Measurements from ENCODE around the gene PTP4A2. TPM values are rescaled to one million over a fixed set of nuclear protein-coding genes. Genes with fewer than 3 reads are reported as not detected.

Gene PTP4A2
- total and polyA plus RNA-seq, 2 of the 13 experiments (the other 11 are each of a cell fraction or from before 2014, with no cell fraction given): 173 to 225 TPM

DNA sequence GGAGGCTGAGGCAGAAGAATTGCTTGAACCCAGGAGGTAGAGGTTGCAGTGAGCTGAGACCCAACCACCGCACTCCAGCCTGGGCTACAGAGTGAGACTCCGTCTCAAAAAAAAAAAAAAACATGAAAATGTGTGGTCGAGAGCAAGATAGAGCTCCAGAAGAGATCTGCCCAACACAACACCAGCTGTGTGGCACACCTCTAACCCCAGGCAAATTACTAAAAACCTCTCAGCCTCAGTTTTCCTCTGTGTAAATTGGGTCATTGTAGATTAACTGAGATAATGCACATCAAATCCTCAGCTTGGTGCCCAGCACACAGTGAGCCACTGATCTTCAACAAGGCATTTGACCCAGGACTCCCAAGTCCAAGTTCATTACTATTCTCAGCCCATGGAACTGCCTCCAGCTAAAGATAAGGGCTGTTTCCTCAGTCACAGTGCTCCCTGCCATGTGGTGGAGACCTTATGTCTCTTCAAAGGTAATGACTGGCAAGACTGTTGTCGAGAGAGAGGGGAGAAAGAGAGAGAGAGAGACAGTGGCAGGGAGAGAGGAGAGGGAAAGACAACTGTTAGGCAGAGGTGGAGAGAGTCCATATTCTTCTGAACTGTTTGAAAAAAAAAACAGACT, 58.1 kb downstream of the PTP4A2 start (continued):
- TF ChIP-seq MEF2D (CRISPR knock-in tag; IDR thresholded peaks at IDR 0.05): no peak
- TF ChIP-seq SKI (IDR thresholded peaks at IDR 0.05; ENCODE audit: partially characterized antibody): no peak
- TF ChIP-seq ZNF768 (CRISPR knock-in tag; IDR thresholded peaks at IDR 0.05): no peak
- TF ChIP-seq PCBP2 (optimal IDR thresholded peaks at IDR 0.05; ENCODE audit: low read depth, low read length, poor library complexity, severe bottlenecking): no peak
- 0 out of 2 replicates have a peak, but pooled peaks have one; percentile 7 for TF ChIP-seq HNF4A (CRISPR knock-in tag; IDR thresholded peaks at IDR 0.05)
- 0 out of 2 replicates have a peak, but pooled peaks have one; percentile 30 for TF ChIP-seq RBAK (CRISPR knock-in tag; IDR thresholded peaks at IDR 0.05)
- TF ChIP-seq RARA (CRISPR knock-in tag; IDR thresholded peaks at IDR 0.05): peak; percentile 59
- TF ChIP-seq FOXC1 (CRISPR knock-in tag; IDR thresholded peaks at IDR 0.05; ENCODE audit: borderline replicate concordance): no peak

DNA sequence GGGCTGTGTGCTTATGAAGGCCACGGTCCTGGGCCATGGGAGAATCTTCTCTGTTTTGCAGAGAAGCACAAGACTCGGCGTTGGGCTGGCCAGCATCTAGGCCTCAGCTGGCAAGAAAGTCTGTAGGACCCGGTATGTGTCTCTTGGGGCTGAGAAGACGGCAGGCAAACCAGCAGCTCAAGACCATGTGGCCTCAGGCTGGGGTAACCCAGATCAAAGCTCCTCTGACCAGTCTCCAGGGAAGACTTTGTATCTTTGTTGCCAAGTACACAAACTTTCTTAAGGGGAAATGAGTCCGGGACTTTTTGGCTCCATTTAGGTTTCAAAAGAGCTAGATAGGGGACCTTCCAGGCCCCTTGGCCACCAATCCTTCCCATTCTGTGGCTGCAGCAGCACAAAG, 60.1 kb downstream of the PTP4A2 start:
- no peak overlapping the region for H3K9ac ChIP-seq (ENCODE audit: insufficient read depth, low read depth, low read length)
- ATAC-seq (no peak), FAIRE-seq (no peak), DNase-seq (ENCODE audit: low spot score) (no peak)
- H3K4me3 ChIP-seq (replicated peaks in 1 of 3; ENCODE audit: insufficient read depth in 1 of 3, low read depth in 2 of 3, low read length in 3 of 3): no peak overlapping the region
- peaks cover 61% of the 10 kb centered on the region for H3K4me1 ChIP-seq (ENCODE audit: insufficient read depth, low read length)
- no peaks in the 10 kb centered on the region for H3K79me2 ChIP-seq (ENCODE audit: insufficient read depth, low read length)
- H4K20me1 ChIP-seq (ENCODE audit: insufficient read depth, low read length): no peaks in the 10 kb centered on the region
- H3K27me3 ChIP-seq (ENCODE audit: control insufficient read depth in 1 of 2, insufficient read depth in 2 of 2, low read length in 2 of 2): no peaks in the 10 kb centered on the region
- BruUV-seq (replicated peaks): no TSS peak
- intact Hi-C loops (cut with micrococcal nuclease; ENCODE audit: unreplicated experiment) (no loop called here), in situ Hi-C loops (cut with HindIII; ENCODE audit: extremely low pct_ligation_motif_present, low pct_unique_long_range_greater_than_20kb) (no loop called here)
- ChIA-PET CTCF (ENCODE audit: low intra/inter-chr PET ratio, low total read pairs) (no interaction called here), POLR2A (no interaction called here)
- no peak overlapping the region for H3K27ac ChIP-seq (ENCODE audit: extremely low read length, insufficient read depth, low read length)
- H3K9me3 ChIP-seq (ENCODE audit: low read length): no peaks in the 10 kb centered on the region
- no peak overlapping the region for H2AFZ ChIP-seq (ENCODE audit: low read length)
- H3K4me2 ChIP-seq (ENCODE audit: low read depth, low read length): peak overlapping the region; percentile 15
- WGBS (ENCODE audit: low lambda C conversion rate): 48% methylated on average over 6 of the region's 6 CpGs
- H3K36me3 ChIP-seq (replicated peaks in 1 of 2; ENCODE audit: control insufficient read depth in 1 of 2, insufficient read depth in 2 of 2, low read length in 2 of 2): no peaks in the 10 kb centered on the region
- TF ChIP-seq ZSCAN9 (CRISPR knock-in tag; IDR thresholded peaks at IDR 0.05; ENCODE audit: borderline replicate concordance) (no peak), SMC3 (IDR thresholded peaks at IDR 0.05; ENCODE audit: low read length) (no peak), ETV6 (CRISPR knock-in tag; conservative IDR thresholded peaks at IDR 0.05) (no peak), ZNF101 (CRISPR knock-in tag; IDR thresholded peaks at IDR 0.05; ENCODE audit: borderline replicate concordance, low read depth) (no peak), GABPB1 (CRISPR knock-in tag; IDR thresholded peaks at IDR 0.05) (no peak), TCF7L2 (IDR thresholded peaks at IDR 0.05; ENCODE audit: low read depth, low read length) (no peak), TBP (CRISPR knock-in tag; IDR thresholded peaks at IDR 0.05) (no peak)
- TF ChIP-seq, protein P1, sequence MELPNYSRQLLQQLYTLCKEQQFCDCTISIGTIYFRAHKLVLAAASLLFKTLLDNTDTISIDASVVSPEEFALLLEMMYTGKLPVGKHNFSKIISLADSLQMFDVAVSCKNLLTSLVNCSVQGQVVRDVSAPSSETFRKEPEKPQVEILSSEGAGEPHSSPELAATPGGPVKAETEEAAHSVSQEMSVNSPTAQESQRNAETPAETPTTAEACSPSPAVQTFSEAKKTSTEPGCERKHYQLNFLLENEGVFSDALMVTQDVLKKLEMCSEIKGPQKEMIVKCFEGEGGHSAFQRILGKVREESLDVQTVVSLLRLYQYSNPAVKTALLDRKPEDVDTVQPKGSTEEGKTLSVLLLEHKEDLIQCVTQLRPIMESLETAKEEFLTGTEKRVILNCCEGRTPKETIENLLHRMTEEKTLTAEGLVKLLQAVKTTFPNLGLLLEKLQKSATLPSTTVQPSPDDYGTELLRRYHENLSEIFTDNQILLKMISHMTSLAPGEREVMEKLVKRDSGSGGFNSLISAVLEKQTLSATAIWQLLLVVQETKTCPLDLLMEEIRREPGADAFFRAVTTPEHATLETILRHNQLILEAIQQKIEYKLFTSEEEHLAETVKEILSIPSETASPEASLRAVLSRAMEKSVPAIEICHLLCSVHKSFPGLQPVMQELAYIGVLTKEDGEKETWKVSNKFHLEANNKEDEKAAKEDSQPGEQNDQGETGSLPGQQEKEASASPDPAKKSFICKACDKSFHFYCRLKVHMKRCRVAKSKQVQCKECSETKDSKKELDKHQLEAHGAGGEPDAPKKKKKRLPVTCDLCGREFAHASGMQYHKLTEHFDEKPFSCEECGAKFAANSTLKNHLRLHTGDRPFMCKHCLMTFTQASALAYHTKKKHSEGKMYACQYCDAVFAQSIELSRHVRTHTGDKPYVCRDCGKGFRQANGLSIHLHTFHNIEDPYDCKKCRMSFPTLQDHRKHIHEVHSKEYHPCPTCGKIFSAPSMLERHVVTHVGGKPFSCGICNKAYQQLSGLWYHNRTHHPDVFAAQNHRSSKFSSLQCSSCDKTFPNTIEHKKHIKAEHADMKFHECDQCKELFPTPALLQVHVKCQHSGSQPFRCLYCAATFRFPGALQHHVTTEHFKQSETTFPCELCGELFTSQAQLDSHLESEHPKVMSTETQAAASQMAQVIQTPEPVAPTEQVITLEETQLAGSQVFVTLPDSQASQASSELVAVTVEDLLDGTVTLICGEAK (IDR thresholded peaks at IDR 0.05): no peak
- TF ChIP-seq, protein P1 (CRISPR knock-in tag; IDR thresholded peaks at IDR 0.05): no peak

Measured in HepG2 (cell line).